ENCODE data around the gene DNM2.

DNM2 gene

GRCh38 chr19:10788146-10788545 lies 70.3 kb downstream of the DNM2 start:
- DNase-seq = no peak

GRCh38 chr19:10789866-10790265 lies 72.0 kb downstream of the DNM2 start:
- DNase-seq = no peak

- no peak for DNase-seq
These were observed 78.8 kb downstream of the DNM2 start for GRCh38 chr19:10796653-10797052.

- no peak for DNase-seq
These were observed 79.2 kb downstream of the DNM2 start for GRCh38 chr19:10797078-10797477.

- DNase-seq = no peak
These were observed 79.8 kb downstream of the DNM2 start for GRCh38 chr19:10797541-10798256.

GRCh38 chr19:10800488-10800887 lies 82.6 kb downstream of the DNM2 start:
- DNase-seq = no peak

GRCh38 chr19:10802479-10802878 lies 84.6 kb downstream of the DNM2 start:
- DNase-seq = no peak

- DNase-seq = no peak
These were observed 85.4 kb downstream of the DNM2 start for GRCh38 chr19:10803252-10803651.

- no peak for DNase-seq
These were observed 87.3 kb downstream of the DNM2 start for GRCh38 chr19:10805065-10805757.

GRCh38 chr19:10805758-10806247 lies 87.9 kb downstream of the DNM2 start:
- no peak for DNase-seq

- no peak for DNase-seq
These were observed 91.2 kb downstream of the DNM2 start for GRCh38 chr19:10808937-10809649.

- no peak for DNase-seq
These were observed 91.9 kb downstream of the DNM2 start for GRCh38 chr19:10809651-10810285.

GRCh38 chr19:10811391-10812111 lies 93.7 kb downstream of the DNM2 start:
- DNase-seq = no peak

- DNase-seq = no peak
These were observed 94.3 kb downstream of the DNM2 start for GRCh38 chr19:10812196-10812595.

- no peak for DNase-seq
These were observed 95.1 kb downstream of the DNM2 start for GRCh38 chr19:10812902-10813404.

GRCh38 chr19:10815007-10815536 lies 97.2 kb downstream of the DNM2 start:
- no peak for DNase-seq

GRCh38 chr19:10815969-10816644 lies 98.2 kb downstream of the DNM2 start:
- DNase-seq = no peak

GRCh38 chr19:10816691-10817090 lies 98.8 kb downstream of the DNM2 start:
- DNase-seq = no peak

GRCh38 chr19:10817291-10818038 lies 99.6 kb downstream of the DNM2 start:
- DNase-seq = no peak

- no peak for DNase-seq
These were observed 100.6 kb downstream of the DNM2 start for GRCh38 chr19:10818301-10819123.

Data from cortex of kidney (tissue), 1 donor.